Keratinocyte (primary cell): ENCODE data around the gene CNDP2. TPM values are rescaled to one million over a fixed set of nuclear protein-coding genes. Genes with fewer than 3 reads are reported as not detected.

Experiments
- DNase-seq: peaks from one replicate; pipeline ENCODE4 v3.0.0-alpha.2; 2011; ENCODE audit warnings: low read depth, missing footprints, low spot score
- FAIRE-seq: peaks from 2 replicates; lab custom pipeline; 2011; peaks lifted over from hg19 to GRCh38; lab: Jason Lieb, UNC
- H2AFZ ChIP-seq: 2 replicates; pipeline ENCODE4 v1.6.0; 2012; ENCODE audit warnings: low read length, control low read depth, inconsistent platforms; ENCODE audit not compliant: control insufficient read depth
- H3K27ac ChIP-seq: 2 replicates; pipeline ENCODE4 v1.5.1; 2011; ENCODE audit warnings: low read length; ENCODE audit not compliant: control insufficient read depth, insufficient read depth
- H3K27me3 ChIP-seq: 3 replicates; pipeline ENCODE4 v1.6.0; 2011; ENCODE audit warnings: low read length; ENCODE audit not compliant: control insufficient read depth, insufficient read depth; ENCODE audit errors: extremely low read depth
- H3K36me3 ChIP-seq, 2 experiments: 2 replicates in 1 of 2; 3 replicates in 1 of 2; pipeline ENCODE4 v1.5.1; 2011; ENCODE audit warnings: low read length in 2 of 2, mild to moderate bottlenecking in 1 of 2; ENCODE audit not compliant: control insufficient read depth in 2 of 2, insufficient read depth in 2 of 2; ENCODE audit errors: extremely low read depth in 1 of 2
- H3K4me1 ChIP-seq: 3 replicates; pipeline ENCODE4 v1.5.1; 2011; ENCODE audit warnings: low read length; ENCODE audit not compliant: control insufficient read depth, insufficient read depth; ENCODE audit errors: extremely low read depth
- H3K4me2 ChIP-seq: 3 replicates; pipeline ENCODE4 v1.6.0; 2011; ENCODE audit warnings: low read depth, low read length; ENCODE audit not compliant: control insufficient read depth, insufficient read depth; ENCODE audit errors: extremely low read depth
- H3K4me3 ChIP-seq, 3 experiments: fragments of 200-600 bp in 1 of 3; sonication (generic) in 1 of 3; 2 replicates in 2 of 3; 3 replicates in 1 of 3; pipeline ENCODE4 v1.5.1; 2011 to 2016; ENCODE audit warnings: low read length in 3 of 3, mild to moderate bottlenecking in 3 of 3, control low read depth in 2 of 3, inconsistent platforms in 1 of 3, low read depth in 1 of 3, mixed read lengths in 1 of 3, mixed run types in 1 of 3, moderate library complexity in 1 of 3; ENCODE audit not compliant: control insufficient read depth in 2 of 3, insufficient read depth in 2 of 3; ENCODE audit errors: extremely low read depth in 1 of 3
- H3K79me2 ChIP-seq: 2 replicates; pipeline ENCODE4 v1.6.0; 2012; ENCODE audit warnings: low read length; ENCODE audit not compliant: control insufficient read depth, insufficient read depth
- H3K9ac ChIP-seq: 3 replicates; pipeline ENCODE4 v1.6.0; 2011; ENCODE audit warnings: low read length; ENCODE audit not compliant: control insufficient read depth, insufficient read depth; ENCODE audit errors: extremely low read depth
- H3K9me1 ChIP-seq: 3 replicates; pipeline ENCODE4 v1.6.0; 2011; ENCODE audit warnings: low read length; ENCODE audit not compliant: control insufficient read depth, insufficient read depth; ENCODE audit errors: extremely low read depth
- H3K9me3 ChIP-seq: 2 replicates; pipeline ENCODE4 v1.5.1; 2012; ENCODE audit warnings: low read depth, low read length; ENCODE audit not compliant: control insufficient read depth
- H4K20me1 ChIP-seq: 3 replicates; pipeline ENCODE4 v1.6.0; 2011; ENCODE audit warnings: low read length; ENCODE audit not compliant: control insufficient read depth, insufficient read depth; ENCODE audit errors: extremely low read depth
- CTCF ChIP-seq, 3 experiments: IDR thresholded peaks in 1 of 3; conservative IDR thresholded peaks in 1 of 3; optimal IDR thresholded peaks in 1 of 3; 2 replicates in 2 of 3; 3 replicates in 1 of 3; pipeline versions ENCODE3 to v1.5.1; 2011; ENCODE audit warnings: low read length in 3 of 3, mild to moderate bottlenecking in 3 of 3, moderate library complexity in 2 of 3, control low read depth in 1 of 3, inconsistent platforms in 1 of 3; ENCODE audit not compliant: insufficient read depth in 2 of 3; ENCODE audit errors: extremely low read depth in 1 of 3
- EZH2 ChIP-seq: IDR thresholded peaks from one replicate; pipeline ENCODE4 v1.6.1; 2012; ENCODE audit warnings: inconsistent platforms, mild to moderate bottlenecking, low read length, moderate library complexity
- dilution Hi-C: fragments of 300-500 bp; cut with MboI; formaldehyde crosslinking; loops from one replicate; pipeline ENCODE4 v1.7.0; 2020; ENCODE audit warnings: low sequenced_read_pairs; ENCODE audit not compliant: extremely low pct_ligation_motif_present
- polyA plus RNA-seq, 5 experiments: library from polyadenylated mRNA; depleted of rRNA in 3 of 5; stranded (reverse) in 3 of 5; stranded (forward) in 1 of 5; unstranded in 1 of 5; fragments of >200 nt; gene quantifications; 1 replicate in 1 of 5; 2 replicates in 3 of 5; 3 replicates in 1 of 5; pipeline versions ENCODE4 v1.2.1 to v1.2.3, GENCODE V29; 2011 to 2012; ENCODE audit warnings: missing spikeins in 2 of 5, low read depth in 1 of 5, low replicate concordance in 1 of 5

The CNDP2 gene
- polyA plus RNA-seq, 1 donor (not counting 4 experiments of a cell fraction or from before 2014, with no cell fraction given), result 126 TPM

- H3K79me2 ChIP-seq, result no peaks in the 10 kb centered on the region
- TF ChIP-seq EZH2 (no peak), CTCF (optimal IDR thresholded peaks at IDR 0.05 in 1 of 3, IDR thresholded peaks at IDR 0.05 in 1 of 3, conservative IDR thresholded peaks at IDR 0.05 in 1 of 3; ENCODE audit: extremely low read depth in 1 of 3, insufficient read depth in 2 of 3, low read length in 3 of 3) (no peak)
- H3K27me3 ChIP-seq, result no peaks in the 10 kb centered on the region
- FAIRE-seq, result no peak
- no peaks in the 10 kb centered on the region for H3K9me3 ChIP-seq
- H3K4me2 ChIP-seq, result no peak overlapping the region
- H2AFZ ChIP-seq, result no peak overlapping the region
- H3K27ac ChIP-seq, result no peak overlapping the region
- H3K4me3 ChIP-seq, result no peak overlapping the region
- no peaks in the 10 kb centered on the region for H4K20me1 ChIP-seq
- H3K36me3 ChIP-seq, result no peaks in the 10 kb centered on the region
- DNase-seq, result no peak
- dilution Hi-C loops, result no loop called here
- no peak overlapping the region for H3K9ac ChIP-seq
- H3K4me1 ChIP-seq, result peaks cover 3% of the 10 kb centered on the region
- H3K9me1 ChIP-seq, result no peaks in the 10 kb centered on the region
Observed at GRCh38 chr18:74489676-74490075, 6.5 kb upstream of the CNDP2 start.

GRCh38 chr18:74492259-74492658, 3.9 kb upstream of the CNDP2 start:
- dilution Hi-C loops, result no loop called here
- H3K9me3 ChIP-seq, result no peaks in the 10 kb centered on the region
- H2AFZ ChIP-seq, result no peak overlapping the region
- no peak overlapping the region for H3K4me2 ChIP-seq
- DNase-seq (no peak), FAIRE-seq (no peak)
- no peaks in the 10 kb centered on the region for H4K20me1 ChIP-seq
- TF ChIP-seq EZH2 (no peak), CTCF (optimal IDR thresholded peaks at IDR 0.05 in 1 of 3, IDR thresholded peaks at IDR 0.05 in 1 of 3, conservative IDR thresholded peaks at IDR 0.05 in 1 of 3; ENCODE audit: extremely low read depth in 1 of 3, insufficient read depth in 2 of 3, low read length in 3 of 3) (no peak)
- no peaks in the 10 kb centered on the region for H3K36me3 ChIP-seq
- peaks cover 11% of the 10 kb centered on the region for H3K79me2 ChIP-seq
- no peak overlapping the region for H3K9ac ChIP-seq
- H3K4me1 ChIP-seq, result peaks cover 5% of the 10 kb centered on the region
- no peak overlapping the region for H3K27ac ChIP-seq
- H3K27me3 ChIP-seq, result no peaks in the 10 kb centered on the region
- H3K9me1 ChIP-seq, result no peaks in the 10 kb centered on the region
- no peak overlapping the region for H3K4me3 ChIP-seq
